CD4-positive, CD25-positive, alpha-beta regulatory T cell (primary cell): ENCODE measurements around the gene TPI1. TPM values are rescaled to one million over a fixed set of nuclear protein-coding genes. Genes with fewer than 3 reads are reported as not detected.
"Not testable (repeated sequence)": the region's sequence is repeated elsewhere in the genome, so short reads cannot be mapped to it uniquely, and the experiment has no call there.

Experiments
- ATAC-seq, 2 donors: fragments of 150-1000 bp; cut with Tn5 transposase; one replicate each; pipeline ENCODE4 v1.10.0; 2021; ENCODE audit warnings: low read depth in 2 of 2, moderate number of reproducible peaks in 2 of 2, moderate library complexity in 1 of 2
- DNase-seq, 3 donors: peaks; one replicate each; pipeline versions ENCODE4 v3.0.0 to v3.0.0-alpha.2; 2012 to 2022; ENCODE audit warnings: mixed read lengths in 1 of 3
- H3K27ac ChIP-seq: one replicate; pipeline ENCODE4 v1.7.0; 2013; ENCODE audit warnings: mild to moderate bottlenecking, low read length; ENCODE audit not compliant: insufficient read depth, poor library complexity, severe bottlenecking
- H3K27me3 ChIP-seq: one replicate; pipeline ENCODE4 v1.7.0; 2013; ENCODE audit warnings: low read length; ENCODE audit not compliant: control insufficient read depth, insufficient read depth
- H3K36me3 ChIP-seq: one replicate; pipeline ENCODE4 v1.7.0; 2013; ENCODE audit warnings: mild to moderate bottlenecking, low read length, moderate library complexity; ENCODE audit not compliant: control insufficient read depth, insufficient read depth
- H3K4me1 ChIP-seq: 2 replicates; pipeline ENCODE4 v1.7.0; 2013; ENCODE audit warnings: mild to moderate bottlenecking, low read length; ENCODE audit not compliant: insufficient read depth, control insufficient read depth, poor library complexity, severe bottlenecking
- H3K4me3 ChIP-seq: one replicate; pipeline ENCODE4 v1.7.0; 2013; ENCODE audit warnings: low read depth, mild to moderate bottlenecking, low read length, moderate library complexity
- H3K9me3 ChIP-seq, 2 experiments: 1 replicate in 1 of 2; 2 replicates in 1 of 2; pipeline ENCODE4 v1.7.0; 2013; ENCODE audit warnings: low read length in 2 of 2, mild to moderate bottlenecking in 1 of 2, moderate library complexity in 1 of 2; ENCODE audit not compliant: control insufficient read depth in 2 of 2
- H3K27ac Mint-ChIP-seq, 3 donors: one replicate each; pipeline ENCODE4 v1.8.0; 2020 to 2022; ENCODE audit warnings: mild to moderate bottlenecking in 3 of 3, mixed read lengths in 3 of 3, moderate library complexity in 2 of 3
- H3K27me3 Mint-ChIP-seq: one replicate; pipeline ENCODE4 v1.8.0; 2022; ENCODE audit warnings: mild to moderate bottlenecking, mixed read lengths
- H3K36me3 Mint-ChIP-seq: one replicate; pipeline ENCODE4 v1.8.0; 2020; ENCODE audit warnings: mixed read lengths
- H3K4me1 Mint-ChIP-seq, 4 donors: one replicate each; pipeline ENCODE4 v1.8.0; 2020 to 2022; ENCODE audit warnings: mixed read lengths in 4 of 4, mild to moderate bottlenecking in 1 of 4
- H3K4me3 Mint-ChIP-seq, 4 donors: one replicate each; pipeline ENCODE4 v1.8.0; 2020 to 2022; ENCODE audit warnings: mild to moderate bottlenecking in 4 of 4, mixed read lengths in 4 of 4, moderate library complexity in 3 of 4
- H3K9me3 Mint-ChIP-seq, 7 donors: one replicate each; pipeline ENCODE4 v1.8.0; 2020 to 2022; ENCODE audit warnings: mixed read lengths in 7 of 7, mild to moderate bottlenecking in 3 of 7, moderate library complexity in 2 of 7
- polyA plus RNA-seq, 4 donors: library from polyadenylated mRNA; unstranded; fragments of 300-500 nt; fragmentation: Illumina TruSeq; gene quantifications; one replicate each; pipeline ENCODE4 v1.2.3, GENCODE V29; 2021
- total RNA-seq: library from RNA; stranded (reverse); gene quantifications from one replicate; pipeline ENCODE4 v1.2.3, GENCODE V29; 2022

The TPI1 gene
- total and polyA plus RNA-seq, 5 donors from 2014 or later = 153 to 633 (median 512) TPM

GRCh38 chr12:6888794-6889193 is 21.5 kb downstream of the TPI1 start:
- not testable (repeated sequence) for H3K36me3 Mint-ChIP-seq, H3K27ac ChIP-seq, DNase-seq, H3K27me3 ChIP-seq, H3K27ac Mint-ChIP-seq, H3K36me3 ChIP-seq, H3K4me3 ChIP-seq, H3K4me3 Mint-ChIP-seq, H3K9me3 Mint-ChIP-seq, H3K9me3 ChIP-seq, H3K27me3 Mint-ChIP-seq, ATAC-seq
- peaks cover 4 to 23% (median 10%) of the 10 kb centered on the region in 4 donors for H3K4me1 Mint-ChIP-seq
- H3K4me1 ChIP-seq = peaks cover 12% of the 10 kb centered on the region

- peaks cover 4 to 21% (median 12%) of the 10 kb centered on the region in 4 donors for H3K4me1 Mint-ChIP-seq
- peak overlapping the region; percentile 60 to 95 (median 91) for H3K27ac Mint-ChIP-seq
- H3K27me3 ChIP-seq, H3K9me3 Mint-ChIP-seq, H3K36me3 ChIP-seq, H3K36me3 Mint-ChIP-seq, H3K9me3 ChIP-seq, DNase-seq, H3K27me3 Mint-ChIP-seq, ATAC-seq: not testable (repeated sequence)
- Histone ChIP-seq H3K4me1 (peaks cover 12% of the 10 kb centered on the region), H3K4me3 (peak overlapping the region; percentile 86), H3K27ac (peak overlapping the region; percentile 93)
- H3K4me3 Mint-ChIP-seq = peak overlapping the region; percentile 43 to 86 (median 82)
These were observed 22.6 kb downstream of the TPI1 start for GRCh38 chr12:6889775-6890573.

GRCh38 chr12:6890789-6891645 is 23.7 kb downstream of the TPI1 start:
- H3K4me3 Mint-ChIP-seq = peak overlapping the region; percentile 85 to 97 (median 86)
- H3K27ac Mint-ChIP-seq = peak overlapping the region; percentile 60 to 95 (median 91)
- no peaks in the 10 kb centered on the region for H3K27me3 ChIP-seq
- peak; percentile 98 for DNase-seq
- no peaks in the 10 kb centered on the region for H3K9me3 Mint-ChIP-seq
- no peaks in the 10 kb centered on the region for H3K36me3 ChIP-seq
- peak overlapping the region; percentile 92 for H3K4me3 ChIP-seq
- H3K27me3 Mint-ChIP-seq = no peaks in the 10 kb centered on the region
- no peaks in the 10 kb centered on the region for H3K9me3 ChIP-seq
- peak overlapping the region; percentile 93 for H3K27ac ChIP-seq
- H3K4me1 ChIP-seq = peaks cover 12% of the 10 kb centered on the region
- H3K36me3 Mint-ChIP-seq = no peaks in the 10 kb centered on the region
- peaks cover 4 to 19% (median 12%) of the 10 kb centered on the region in 4 donors for H3K4me1 Mint-ChIP-seq
- ATAC-seq = peak; percentile 96 to 97

- no peaks in the 10 kb centered on the region for H3K36me3 ChIP-seq
- ATAC-seq = no peak
These were observed 24.3 kb downstream of the TPI1 start for GRCh38 chr12:6891646-6892001.

GRCh38 chr12:6892683-6893082 is 25.4 kb downstream of the TPI1 start:
- H3K27me3 Mint-ChIP-seq, H3K27me3 ChIP-seq, H3K36me3 Mint-ChIP-seq, DNase-seq, H3K4me3 ChIP-seq, H3K9me3 Mint-ChIP-seq, H3K36me3 ChIP-seq, H3K9me3 ChIP-seq, ATAC-seq, H3K27ac ChIP-seq: not testable (repeated sequence)
- H3K4me3 Mint-ChIP-seq = peak overlapping the region in 3 of 4 donors; percentile 7 to 86 (median 41)
- H3K27ac Mint-ChIP-seq = peak overlapping the region in 1 of 3 donors; percentile 91
- peaks cover 4 to 19% (median 12%) of the 10 kb centered on the region in 4 donors for H3K4me1 Mint-ChIP-seq
- peaks cover 12% of the 10 kb centered on the region for H3K4me1 ChIP-seq

More at GRCh38 chr12:6891646-6892001, 24.3 kb downstream of the TPI1 start:
- Histone ChIP-seq H3K27me3 (no peaks in the 10 kb centered on the region), H3K27ac (peak overlapping the region; percentile 93), H3K9me3 (no peaks in the 10 kb centered on the region), H3K4me1 (peaks cover 12% of the 10 kb centered on the region), H3K4me3 (peak overlapping the region; percentile 92)
- H3K27ac Mint-ChIP-seq = peak overlapping the region; percentile 17 to 95 (median 91)
- DNase-seq = no peak
- peaks cover 4 to 19% (median 12%) of the 10 kb centered on the region in 4 donors for H3K4me1 Mint-ChIP-seq
- no peaks in the 10 kb centered on the region for H3K27me3 Mint-ChIP-seq
- no peaks in the 10 kb centered on the region for H3K36me3 Mint-ChIP-seq
- H3K4me3 Mint-ChIP-seq = peak overlapping the region; percentile 85 to 97 (median 86)
- H3K9me3 Mint-ChIP-seq = no peaks in the 10 kb centered on the region

- no peak overlapping the region for H3K27ac ChIP-seq
These were observed 27.0 kb downstream of the TPI1 start for GRCh38 chr12:6894321-6894720.

GRCh38 chr12:6896846-6897435 is 29.6 kb downstream of the TPI1 start:
- no peaks in the 10 kb centered on the region for H3K36me3 Mint-ChIP-seq
- no peak overlapping the region for H3K4me3 Mint-ChIP-seq
- no peaks in the 10 kb centered on the region for H3K27me3 ChIP-seq
- no peak for ATAC-seq
- no peak for DNase-seq
- no peak overlapping the region for H3K27ac ChIP-seq
- no peaks in the 10 kb centered on the region for H3K4me1 ChIP-seq
- no peaks in the 10 kb centered on the region for H3K36me3 ChIP-seq
- H3K9me3 Mint-ChIP-seq = no peaks in the 10 kb centered on the region
- no peaks in the 10 kb centered on the region for H3K27me3 Mint-ChIP-seq
- no peak overlapping the region for H3K4me3 ChIP-seq
- peak overlapping the region in 1 of 3 donors; percentile 69 for H3K27ac Mint-ChIP-seq
- H3K4me1 Mint-ChIP-seq = peaks cover 1 to 7% (median 5%) of the 10 kb centered on the region in 4 donors
- H3K9me3 ChIP-seq = no peaks in the 10 kb centered on the region

More at GRCh38 chr12:6894321-6894720, 27.0 kb downstream of the TPI1 start:
- Histone ChIP-seq H3K36me3 (no peaks in the 10 kb centered on the region), H3K4me3 (no peak overlapping the region), H3K4me1 (peaks cover 12% of the 10 kb centered on the region), H3K27me3 (no peaks in the 10 kb centered on the region), H3K9me3 (no peaks in the 10 kb centered on the region)
- Mint-ChIP-seq H3K27me3 (no peaks in the 10 kb centered on the region), H3K9me3 (no peaks in the 10 kb centered on the region), H3K4me1 (peaks cover 4 to 19% (median 12%) of the 10 kb centered on the region in 4 donors), H3K27ac (no peak overlapping the region), H3K4me3 (peak overlapping the region in 1 of 4 donors; percentile 71), H3K36me3 (no peaks in the 10 kb centered on the region)
- ATAC-seq = no peak
- DNase-seq = no peak
